Uterus (tissue), 4 donors: ENCODE results near the gene LAMC3. TPM values are rescaled to one million over a fixed set of nuclear protein-coding genes. Genes with fewer than 3 reads are reported as not detected.

Experiments used
- DNase-seq, 2 donors: peaks; one replicate each; pipeline ENCODE4 v3.0.0-alpha.2; 2019 to 2020
- H3K27ac ChIP-seq, 2 donors: fragments of 200-600 bp; sonication (generic); 1 replicate in 1 of 2; 2 replicates in 1 of 2; pipeline ENCODE4 v1.5.1; 2016 to 2018
- H3K27me3 ChIP-seq, 2 donors: fragments of 200-600 bp; sonication (generic); one replicate each; pipeline ENCODE4 v1.5.1; 2018 to 2019; ENCODE audit warnings: control low read depth in 1 of 2
- H3K36me3 ChIP-seq, 2 donors: fragments of 200-600 bp; sonication (generic); one replicate each; pipeline ENCODE4 v1.5.1; 2019; ENCODE audit warnings: control low read depth in 1 of 2
- H3K4me1 ChIP-seq, 2 donors: fragments of 200-600 bp; sonication (generic); one replicate each; pipeline ENCODE4 v1.5.1; 2018 to 2019; ENCODE audit warnings: control low read depth in 1 of 2
- H3K4me3 ChIP-seq, 2 donors: fragments of 200-600 bp; sonication (generic); 1 replicate in 1 of 2; 2 replicates in 1 of 2; pipeline ENCODE4 v1.5.1; 2018 to 2019; ENCODE audit warnings: mild to moderate bottlenecking in 1 of 2
- H3K9me3 ChIP-seq, 2 donors: fragments of 200-600 bp; sonication (generic); one replicate each; pipeline ENCODE4 v1.5.1; 2019; ENCODE audit warnings: control low read depth in 1 of 2
- CTCF ChIP-seq, 4 experiments: fragments of 200-600 bp in 2 of 4; fragments of 450-650 bp in 2 of 4; sonication (generic) in 2 of 4; IDR thresholded peaks; one replicate each; pipeline ENCODE4 v1.5.1; 2016 to 2019; ENCODE audit warnings: antibody characterized with exemption in 4 of 4, mild to moderate bottlenecking in 2 of 4, moderate library complexity in 1 of 4
- POLR2A ChIP-seq, 2 donors: fragments of 450-650 bp; IDR thresholded peaks; one replicate each; pipeline ENCODE4 v1.6.1; 2016; ENCODE audit warnings: antibody characterized with exemption in 2 of 2, mild to moderate bottlenecking in 1 of 2, moderate library complexity in 1 of 2
- intact Hi-C: fragments of 100-400 bp; cut with DNase I; formaldehyde crosslinking; loops from one replicate; pipeline ENCODE4 v1.15.1; 2023; ENCODE audit warnings: low total_unique reads
- total RNA-seq, 4 donors: library from RNA; depleted of rRNA in 3 of 4; stranded (reverse); fragments of >200 nt in 3 of 4; gene quantifications; one replicate each; pipeline versions ENCODE4 v1.1.0 to v1.2.4, GENCODE V29; 2014 to 2023
- donor health status: DM: yes; HTN: yes; CAD: no.

LAMC3 gene
- total RNA-seq, 4 donors from 2014 or later, result 2.6 to 58.5 (median 3.6) TPM

GRCh38 chr9:131092548-131093440, 83.8 kb downstream of the LAMC3 start:
- Histone ChIP-seq H3K4me3 (no peak overlapping the region), H3K4me1 (no peaks in the 10 kb centered on the region), H3K27me3 (peaks cover 0 to 6% of the 10 kb centered on the region in 2 donors), H3K36me3 (no peaks in the 10 kb centered on the region), H3K9me3 (no peaks in the 10 kb centered on the region), H3K27ac (no peak overlapping the region)
- no peak for DNase-seq
- intact Hi-C loops, result no loop called here
- TF ChIP-seq CTCF (IDR thresholded peaks at IDR 0.05) (no peak), POLR2A (IDR thresholded peaks at IDR 0.05) (no peak)

GRCh38 chr9:131094015-131094414, 85.0 kb downstream of the LAMC3 start:
- no peak overlapping the region for H3K27ac ChIP-seq
- DNase-seq, result no peak
- H3K4me1 ChIP-seq, result no peaks in the 10 kb centered on the region
- no peaks in the 10 kb centered on the region for H3K9me3 ChIP-seq
- H3K36me3 ChIP-seq, result no peaks in the 10 kb centered on the region
- H3K4me3 ChIP-seq, result no peak overlapping the region
- intact Hi-C loops, result no loop called here
- no peak for TF ChIP-seq POLR2A (IDR thresholded peaks at IDR 0.05)
- TF ChIP-seq CTCF (IDR thresholded peaks at IDR 0.05), result no peak
- peaks cover 0 to 6% of the 10 kb centered on the region in 2 donors for H3K27me3 ChIP-seq

GRCh38 chr9:131094622-131095021, 85.6 kb downstream of the LAMC3 start:
- Histone ChIP-seq H3K36me3 (no peaks in the 10 kb centered on the region), H3K4me3 (no peak overlapping the region), H3K4me1 (no peaks in the 10 kb centered on the region), H3K27ac (no peak overlapping the region), H3K27me3 (peaks cover 0 to 6% of the 10 kb centered on the region in 2 donors), H3K9me3 (no peaks in the 10 kb centered on the region)
- no peak for DNase-seq
- TF ChIP-seq CTCF (IDR thresholded peaks at IDR 0.05), result no peak
- intact Hi-C loops, result no loop called here

GRCh38 chr9:131095666-131096268, 86.8 kb downstream of the LAMC3 start:
- DNase-seq, result no peak
- no peaks in the 10 kb centered on the region for H3K9me3 ChIP-seq
- H3K27ac ChIP-seq, result no peak overlapping the region
- H3K36me3 ChIP-seq, result no peaks in the 10 kb centered on the region
- TF ChIP-seq POLR2A (IDR thresholded peaks at IDR 0.05) (no peak), CTCF (IDR thresholded peaks at IDR 0.05) (no peak)
- intact Hi-C loops, result no loop called here
- H3K4me3 ChIP-seq, result peak overlapping the region; percentile 13 to 33
- H3K27me3 ChIP-seq, result peaks cover 0 to 6% of the 10 kb centered on the region in 2 donors
- no peaks in the 10 kb centered on the region for H3K4me1 ChIP-seq
